ENCODE results near the gene GPRC5C.

The GPRC5C gene

DNA sequence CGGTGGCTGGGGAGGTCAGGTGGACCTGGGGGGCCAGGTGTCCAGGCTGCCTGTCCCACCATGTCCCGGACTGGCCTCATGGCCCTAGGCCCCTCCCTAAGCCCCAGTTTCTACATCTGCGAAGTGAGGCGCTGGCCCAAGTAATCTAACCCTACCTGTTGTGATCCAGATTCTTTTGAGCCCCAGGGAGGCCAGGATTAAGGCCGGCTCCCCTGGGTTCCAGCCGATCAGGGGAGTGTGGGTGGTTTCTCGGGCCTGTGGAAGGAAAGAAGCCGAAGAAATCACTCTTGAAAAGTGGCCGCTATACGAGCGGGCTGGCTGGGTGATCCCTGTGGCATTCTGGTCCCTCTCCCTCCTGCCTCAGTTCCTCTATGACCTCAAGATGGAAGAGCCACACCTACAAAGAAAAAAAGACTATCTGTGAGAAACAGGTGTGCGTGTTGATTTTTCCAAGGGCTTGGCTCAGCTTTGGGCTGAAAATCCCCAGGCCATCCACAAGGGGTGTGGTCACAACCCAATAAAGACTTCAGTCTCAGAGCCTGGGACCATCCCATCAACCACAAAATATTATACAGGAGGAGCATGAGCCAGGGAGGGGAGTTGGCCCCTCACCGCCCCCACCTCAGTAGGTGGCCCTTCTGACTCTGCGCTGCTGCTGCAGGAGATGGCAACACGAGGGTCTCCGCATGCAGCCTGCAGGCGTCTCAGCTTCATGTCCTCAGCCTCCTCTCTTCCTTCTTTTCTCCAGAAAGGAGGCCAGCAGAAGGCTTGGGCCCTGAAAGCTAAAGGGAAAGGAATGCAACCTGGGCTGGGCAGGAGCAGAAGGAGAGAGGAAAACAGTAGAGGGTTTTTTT, 44.3 kb upstream of the GPRC5C start:
- H3K4me2 ChIP-seq (ENCODE audit: low read length) = no peak overlapping the region
- H3K79me2 ChIP-seq (ENCODE audit: low read length) = no peaks in the 10 kb centered on the region
- H3K4me1 ChIP-seq (ENCODE audit: low read length) = no peaks in the 10 kb centered on the region

DNA sequence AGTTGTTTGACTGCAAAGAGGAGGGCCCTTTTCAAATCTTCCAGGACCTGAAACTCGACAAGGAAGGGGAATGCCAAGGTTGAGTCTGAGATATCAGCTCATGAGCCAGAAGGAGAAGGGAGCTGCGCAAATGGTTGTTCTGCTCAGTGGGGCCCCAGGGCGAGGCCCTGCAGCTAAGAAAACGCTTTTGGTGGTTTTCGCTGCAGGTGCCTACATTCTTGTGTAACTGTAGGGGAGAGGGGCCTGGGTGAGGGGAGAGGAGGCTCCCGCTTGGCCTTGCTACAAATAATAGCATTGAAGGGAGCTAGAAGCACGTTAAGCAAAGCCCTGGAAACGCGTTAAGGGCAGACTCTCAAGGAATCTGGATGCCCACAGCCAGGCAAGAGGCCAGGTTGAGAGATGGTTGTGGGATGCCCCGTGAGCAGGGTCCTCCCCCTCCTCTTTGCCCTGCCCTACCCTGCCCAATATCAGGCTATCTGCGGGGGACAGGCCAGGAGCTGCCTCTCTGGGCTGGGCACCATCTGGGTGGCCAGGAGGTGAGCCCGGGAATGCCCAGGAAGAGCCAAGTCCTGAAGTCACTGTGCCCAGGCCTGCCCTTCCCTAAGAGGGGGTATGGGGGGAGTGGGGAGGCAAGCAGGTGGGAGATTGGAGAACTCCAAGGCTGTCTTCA, 42.7 kb upstream of the GPRC5C start:
- H3K4me3 ChIP-seq (ENCODE audit: low read length) = no peak overlapping the region
- H3K4me2 ChIP-seq (ENCODE audit: low read length) = no peak overlapping the region
- H3K36me3 ChIP-seq (replicated peaks; ENCODE audit: low read depth, low read length) = no peaks in the 10 kb centered on the region
- no peaks in the 10 kb centered on the region for H3K4me1 ChIP-seq (ENCODE audit: low read length)
- TF ChIP-seq EZH2phosphoT487 (IDR thresholded peaks at IDR 0.05; ENCODE audit: low read depth) = no peak
- H3K9me3 ChIP-seq (ENCODE audit: insufficient read depth, low read length) = no peaks in the 10 kb centered on the region
- no peak overlapping the region for H2AFZ ChIP-seq (ENCODE audit: low read depth, low read length)
- no peaks in the 10 kb centered on the region for H4K20me1 ChIP-seq (ENCODE audit: insufficient read depth, low read length)
- no peaks in the 10 kb centered on the region for H3K79me2 ChIP-seq (ENCODE audit: low read length)
- H3K27ac ChIP-seq (ENCODE audit: low read length) = no peak overlapping the region
- no peaks in the 10 kb centered on the region for H3K27me3 ChIP-seq (ENCODE audit: low read depth, low read length)
- no peak overlapping the region for H3K9ac ChIP-seq (ENCODE audit: low read length)

More for the DNA sequence above, 44.3 kb upstream of the GPRC5C start:
- no peaks in the 10 kb centered on the region for H3K27me3 ChIP-seq (ENCODE audit: low read depth, low read length)
- no peaks in the 10 kb centered on the region for H3K9me3 ChIP-seq (ENCODE audit: insufficient read depth, low read length)
- no peak overlapping the region for H3K27ac ChIP-seq (ENCODE audit: low read length)
- no peaks in the 10 kb centered on the region for H3K36me3 ChIP-seq (replicated peaks; ENCODE audit: low read depth, low read length)
- TF ChIP-seq, protein P1, sequence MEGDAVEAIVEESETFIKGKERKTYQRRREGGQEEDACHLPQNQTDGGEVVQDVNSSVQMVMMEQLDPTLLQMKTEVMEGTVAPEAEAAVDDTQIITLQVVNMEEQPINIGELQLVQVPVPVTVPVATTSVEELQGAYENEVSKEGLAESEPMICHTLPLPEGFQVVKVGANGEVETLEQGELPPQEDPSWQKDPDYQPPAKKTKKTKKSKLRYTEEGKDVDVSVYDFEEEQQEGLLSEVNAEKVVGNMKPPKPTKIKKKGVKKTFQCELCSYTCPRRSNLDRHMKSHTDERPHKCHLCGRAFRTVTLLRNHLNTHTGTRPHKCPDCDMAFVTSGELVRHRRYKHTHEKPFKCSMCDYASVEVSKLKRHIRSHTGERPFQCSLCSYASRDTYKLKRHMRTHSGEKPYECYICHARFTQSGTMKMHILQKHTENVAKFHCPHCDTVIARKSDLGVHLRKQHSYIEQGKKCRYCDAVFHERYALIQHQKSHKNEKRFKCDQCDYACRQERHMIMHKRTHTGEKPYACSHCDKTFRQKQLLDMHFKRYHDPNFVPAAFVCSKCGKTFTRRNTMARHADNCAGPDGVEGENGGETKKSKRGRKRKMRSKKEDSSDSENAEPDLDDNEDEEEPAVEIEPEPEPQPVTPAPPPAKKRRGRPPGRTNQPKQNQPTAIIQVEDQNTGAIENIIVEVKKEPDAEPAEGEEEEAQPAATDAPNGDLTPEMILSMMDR (IDR thresholded peaks at IDR 0.05; ENCODE audit: low read depth, low read length) = no peak
- TF ChIP-seq EZH2phosphoT487 (IDR thresholded peaks at IDR 0.05; ENCODE audit: low read depth) = no peak
- H3K9ac ChIP-seq (ENCODE audit: low read length) = no peak overlapping the region
- no peak overlapping the region for H2AFZ ChIP-seq (ENCODE audit: low read depth, low read length)
- H3K4me3 ChIP-seq (ENCODE audit: low read length) = no peak overlapping the region
- H4K20me1 ChIP-seq (ENCODE audit: insufficient read depth, low read length) = no peaks in the 10 kb centered on the region

DNA sequence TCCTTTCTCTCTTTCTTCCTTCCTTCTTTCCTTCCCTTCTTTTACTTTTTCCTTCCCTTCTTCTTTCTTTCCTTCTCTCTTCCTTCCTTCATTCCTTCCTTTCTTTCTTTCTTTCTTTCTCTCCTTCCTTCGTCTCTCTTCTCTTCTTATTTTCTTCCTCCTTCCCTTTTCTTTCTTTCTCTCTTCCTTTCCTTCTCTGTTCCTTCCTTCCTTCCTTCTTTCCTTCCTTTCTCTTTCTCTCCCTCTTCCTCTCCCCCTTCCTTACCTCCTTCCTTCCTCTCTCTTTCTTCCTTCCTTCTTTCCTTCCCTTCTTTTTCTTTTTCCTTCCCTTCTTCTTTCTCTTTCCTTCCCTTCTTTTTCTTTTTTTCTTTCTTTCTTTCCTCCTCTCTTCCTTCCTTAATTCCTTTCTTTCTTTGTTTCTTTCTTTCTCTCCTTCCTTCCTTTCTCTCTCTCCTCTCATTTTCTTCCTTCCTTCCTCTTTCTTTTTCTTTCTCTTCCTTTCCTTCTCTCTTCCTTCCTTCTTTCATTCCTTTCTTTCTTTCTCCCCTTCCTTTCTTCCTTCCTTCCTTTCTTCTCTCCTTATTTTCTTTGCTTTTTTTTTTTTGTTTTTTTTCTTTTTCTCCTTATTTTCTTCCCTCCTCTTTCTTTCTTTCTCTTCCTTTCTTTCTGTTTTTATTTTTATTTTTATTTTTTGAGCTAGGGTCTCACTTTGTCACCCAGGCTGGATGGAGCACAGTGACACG, 41.8 kb upstream of the GPRC5C start:
- H3K36me3 ChIP-seq (replicated peaks; ENCODE audit: low read depth, low read length) = no peaks in the 10 kb centered on the region
- no peak overlapping the region for H3K27ac ChIP-seq (ENCODE audit: low read length)
- H3K4me2 ChIP-seq (ENCODE audit: low read length) = no peak overlapping the region
- H3K27me3 ChIP-seq (ENCODE audit: low read depth, low read length) = no peaks in the 10 kb centered on the region
- H3K4me1 ChIP-seq (ENCODE audit: low read length) = no peaks in the 10 kb centered on the region
- TF ChIP-seq, protein P1 (IDR thresholded peaks at IDR 0.05; ENCODE audit: low read depth, low read length) = no peak
- TF ChIP-seq EZH2phosphoT487 (IDR thresholded peaks at IDR 0.05; ENCODE audit: low read depth) = no peak
- H3K9me3 ChIP-seq (ENCODE audit: insufficient read depth, low read length) = no peaks in the 10 kb centered on the region
- H4K20me1 ChIP-seq (ENCODE audit: insufficient read depth, low read length) = no peaks in the 10 kb centered on the region
- H3K9ac ChIP-seq (ENCODE audit: low read length) = no peak overlapping the region
- H3K4me3 ChIP-seq (ENCODE audit: low read length) = no peak overlapping the region
- H3K79me2 ChIP-seq (ENCODE audit: low read length) = no peaks in the 10 kb centered on the region
- no peak overlapping the region for H2AFZ ChIP-seq (ENCODE audit: low read depth, low read length)

DNA sequence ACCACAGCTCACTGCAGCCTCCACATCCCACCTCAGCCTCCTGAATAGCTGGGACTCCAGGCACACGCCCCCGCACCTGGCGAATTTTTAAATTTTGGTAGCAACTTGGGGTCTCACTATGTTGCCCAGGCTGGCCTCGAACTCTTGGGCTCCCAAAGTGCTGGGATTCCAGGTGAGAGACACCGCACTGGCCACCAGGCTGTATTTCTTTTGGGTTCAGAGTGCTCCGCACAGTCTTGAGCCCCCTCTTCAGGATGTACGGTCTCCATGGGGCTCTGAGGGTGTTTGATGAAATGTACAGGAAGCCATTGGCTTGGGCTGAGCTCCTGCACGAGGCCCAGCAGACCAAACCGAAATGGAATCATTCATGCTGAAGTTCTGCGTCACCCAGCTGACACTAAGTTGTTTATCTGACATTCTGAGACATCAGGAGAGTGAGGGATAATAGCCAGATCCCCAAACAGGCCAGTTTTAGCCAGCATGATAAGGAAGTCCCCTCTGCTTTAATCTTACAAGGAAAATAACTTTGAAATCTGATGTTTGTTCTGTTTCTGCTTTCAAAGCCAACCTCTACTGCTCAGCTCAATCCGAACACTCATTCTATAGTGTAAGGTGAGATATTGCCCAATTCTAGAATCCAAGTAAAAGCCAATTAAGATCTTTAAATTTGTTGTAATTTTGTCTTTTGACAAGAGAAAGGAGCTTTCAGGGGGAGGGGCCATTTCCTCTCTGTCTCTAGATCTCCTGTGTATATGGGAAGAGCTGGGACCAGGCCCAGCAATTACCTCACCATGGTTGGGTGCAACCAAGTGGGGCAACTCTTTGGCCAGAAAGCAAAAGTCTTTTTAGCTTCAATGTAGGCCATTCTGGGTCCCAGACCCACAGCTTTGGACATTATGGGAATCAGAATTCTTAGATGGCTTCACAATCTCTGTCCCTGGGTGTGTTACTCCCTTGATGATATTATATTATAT, 40.9 kb upstream of the GPRC5C start:
- H3K4me2 ChIP-seq (ENCODE audit: low read length) = no peak overlapping the region
- H3K79me2 ChIP-seq (ENCODE audit: low read length) = no peaks in the 10 kb centered on the region
- H3K36me3 ChIP-seq (replicated peaks; ENCODE audit: low read depth, low read length) = no peaks in the 10 kb centered on the region
- no peaks in the 10 kb centered on the region for H3K27me3 ChIP-seq (ENCODE audit: low read depth, low read length)
- no peaks in the 10 kb centered on the region for H3K4me1 ChIP-seq (ENCODE audit: low read length)
- no peaks in the 10 kb centered on the region for H4K20me1 ChIP-seq (ENCODE audit: insufficient read depth, low read length)
- no peak overlapping the region for H3K9ac ChIP-seq (ENCODE audit: low read length)
- H3K27ac ChIP-seq (ENCODE audit: low read length) = no peak overlapping the region
- no peak overlapping the region for H3K4me3 ChIP-seq (ENCODE audit: low read length)
- no peak overlapping the region for H2AFZ ChIP-seq (ENCODE audit: low read depth, low read length)
- TF ChIP-seq, protein P1 (IDR thresholded peaks at IDR 0.05; ENCODE audit: low read depth, low read length) = no peak
- H3K9me3 ChIP-seq (ENCODE audit: insufficient read depth, low read length) = no peaks in the 10 kb centered on the region

Measured in OCI-LY3 (cell line).